Omental fat pad (tissue), 4 donors: ENCODE results near the gene WDR12. TPM values are rescaled to one million over a fixed set of nuclear protein-coding genes. Genes with fewer than 3 reads are reported as not detected.

Experiments used
- ATAC-seq: fragments of 150-250 bp; one replicate; pipeline ENCODE4 v1.9.1; 2016; ENCODE audit warnings: mild to moderate bottlenecking, moderate library complexity; ENCODE audit not compliant: low FRiP score
- DNase-seq: peaks from one replicate; pipeline ENCODE4 v3.0.0-alpha.2; 2019; ENCODE audit warnings: low spot score
- CTCF ChIP-seq, 3 donors: fragments of 450-650 bp; IDR thresholded peaks; one replicate each; pipeline ENCODE4 v1.5.1; 2016 to 2017; ENCODE audit warnings: antibody characterized with exemption in 3 of 3, mild to moderate bottlenecking in 3 of 3, moderate library complexity in 2 of 3
- total RNA-seq, 4 donors: library from RNA; depleted of rRNA; stranded (reverse); fragments of >200 nt; gene quantifications; one replicate each; pipeline ENCODE4 v1.1.0, GENCODE V29; 2016

Gene WDR12
- total RNA-seq, 4 donors from 2014 or later = 12.3 to 31.8 (median 14.8) TPM

GRCh38 chr2:202848813-202849212, 62.7 kb downstream of the WDR12 start:
- no peak for DNase-seq
- ATAC-seq = no peak
- no peak for TF ChIP-seq CTCF (IDR thresholded peaks at IDR 0.05)

GRCh38 chr2:202847693-202848524, 63.6 kb downstream of the WDR12 start:
- TF ChIP-seq CTCF (IDR thresholded peaks at IDR 0.05) = no peak
- DNase-seq (no peak), ATAC-seq (no peak)

GRCh38 chr2:202844656-202845055, 66.8 kb downstream of the WDR12 start:
- TF ChIP-seq CTCF (IDR thresholded peaks at IDR 0.05) = no peak
- DNase-seq (no peak), ATAC-seq (no peak)

- no peak for TF ChIP-seq CTCF (IDR thresholded peaks at IDR 0.05)
- ATAC-seq = no peak
- DNase-seq = no peak
These were observed 68.8 kb downstream of the WDR12 start for GRCh38 chr2:202842690-202843089.

GRCh38 chr2:202841090-202841867, 70.2 kb downstream of the WDR12 start:
- DNase-seq (no peak), ATAC-seq (no peak)
- TF ChIP-seq CTCF (IDR thresholded peaks at IDR 0.05) = no peak

GRCh38 chr2:202831242-202832220, 79.9 kb downstream of the WDR12 start:
- ATAC-seq = no peak
- no peak for DNase-seq
- no peak for TF ChIP-seq CTCF (IDR thresholded peaks at IDR 0.05)
